Common myeloid progenitor, CD34-positive (primary cell): ENCODE results near the gene CYTH1.

ENCODE experiments used
- CTCF ChIA-PET: fragments of 350-600 bp; sonication (Branson Sonifier 250); formaldehyde crosslinking; loops from one replicate; lab custom pipeline; 2021; ENCODE audit warnings: antibody characterized with exemption; lab: Charles Lee
- POLR2A ChIA-PET: fragments of 350-600 bp; sonication (Branson Sonifier 250); formaldehyde crosslinking; loops from one replicate; lab custom pipeline; 2021; ENCODE audit warnings: antibody characterized with exemption; lab: Charles Lee
- DNase-seq, 3 donors: peaks; one replicate each; pipeline versions ENCODE4 v3.0.0 to v3.0.0-alpha.2; 2013
- H3K27ac ChIP-seq, 2 experiments: 1 replicate in 1 of 2; 2 replicates in 1 of 2; pipeline ENCODE4 v1.7.0; 2013; ENCODE audit warnings: inconsistent platforms in 2 of 2, low read length in 2 of 2, mild to moderate bottlenecking in 2 of 2, low read depth in 1 of 2, moderate library complexity in 1 of 2; ENCODE audit not compliant: severe bottlenecking in 2 of 2, insufficient read depth in 1 of 2, poor library complexity in 1 of 2
- H3K27me3 ChIP-seq, 5 experiments: replicated peaks in 2 of 5; 1 replicate in 3 of 5; 2 replicates in 2 of 5; pipeline versions ENCODE4 v1.6.1 to v1.7.0; 2013; ENCODE audit warnings: low read length in 4 of 5, mild to moderate bottlenecking in 2 of 5, moderate library complexity in 2 of 5, inconsistent platforms in 1 of 5; ENCODE audit not compliant: insufficient read depth in 5 of 5, control insufficient read depth in 4 of 5
- H3K36me3 ChIP-seq, 4 experiments: 1 replicate in 2 of 4; 2 replicates in 2 of 4; pipeline versions ENCODE4 v1.6.1 to v1.7.0; 2013; ENCODE audit warnings: low read length in 3 of 4, control low read depth in 1 of 4, mild to moderate bottlenecking in 1 of 4; ENCODE audit not compliant: control insufficient read depth in 4 of 4, insufficient read depth in 4 of 4
- H3K4me1 ChIP-seq, 4 experiments: 1 replicate in 3 of 4; 2 replicates in 1 of 4; pipeline versions ENCODE4 v1.6.1 to v1.7.1; 2013; ENCODE audit warnings: low read length in 3 of 4, mild to moderate bottlenecking in 3 of 4, control low read depth in 1 of 4, inconsistent platforms in 1 of 4, moderate library complexity in 1 of 4; ENCODE audit not compliant: control insufficient read depth in 4 of 4, insufficient read depth in 4 of 4; ENCODE audit errors: control extremely low read depth in 1 of 4
- H3K4me3 ChIP-seq, 7 experiments: 1 replicate in 4 of 7; 2 replicates in 3 of 7; pipeline versions ENCODE4 v1.5.1 to v1.7.0; 2013; ENCODE audit warnings: mild to moderate bottlenecking in 7 of 7, low read length in 6 of 7, moderate library complexity in 6 of 7, inconsistent platforms in 2 of 7, low read depth in 2 of 7, control low read depth in 1 of 7; ENCODE audit not compliant: insufficient read depth in 4 of 7, control insufficient read depth in 1 of 7; ENCODE audit errors: extremely low read depth in 1 of 7
- H3K9me3 ChIP-seq, 5 experiments: 1 replicate in 4 of 5; 2 replicates in 1 of 5; pipeline versions ENCODE4 v1.6.1 to v1.7.1; 2013; ENCODE audit warnings: low read length in 4 of 5, mild to moderate bottlenecking in 2 of 5, inconsistent platforms in 1 of 5, low read depth in 1 of 5, moderate library complexity in 1 of 5; ENCODE audit not compliant: control insufficient read depth in 4 of 5, insufficient read depth in 2 of 5; ENCODE audit errors: control extremely low read depth in 1 of 5
- WGBS: methylation state at CpG from one replicate; pipeline ENCODE4 v1.1.5; 2013; ENCODE audit not compliant: insufficient coverage; 5-methylcytosine and 5-hydroxymethylcytosine counted together

Gene CYTH1

GRCh38 chr17:78650093-78650715 is 131.9 kb downstream of the CYTH1 start:
- H3K4me3 ChIP-seq = no peak overlapping the region
- ChIA-PET CTCF (no interaction called here), POLR2A (no interaction called here)
- no peaks in the 10 kb centered on the region for H3K36me3 ChIP-seq
- H3K4me1 ChIP-seq = peaks cover 0 to 12% (median 9%) of the 10 kb centered on the region in 4 experiments
- peaks cover 0 to 9% (median 2%) of the 10 kb centered on the region in 5 experiments for H3K9me3 ChIP-seq
- no peak overlapping the region for H3K27ac ChIP-seq
- DNase-seq = no peak
- 100% methylated on average over 5 of the region's 11 CpGs for WGBS
- H3K27me3 ChIP-seq = no peaks in the 10 kb centered on the region

- Histone ChIP-seq H3K4me3 (no peak overlapping the region), H3K4me1 (peaks cover 0 to 16% (median 11%) of the 10 kb centered on the region in 4 experiments), H3K36me3 (no peaks in the 10 kb centered on the region), H3K27ac (no peak overlapping the region), H3K27me3 (no peaks in the 10 kb centered on the region), H3K9me3 (peaks cover 0 to 9% (median 2%) of the 10 kb centered on the region in 5 experiments)
- CTCF ChIA-PET = no interaction called here
- POLR2A ChIA-PET = no interaction called here
- WGBS = 93% methylated on average over 5 of the region's 5 CpGs
- no peak for DNase-seq
These were observed 133.8 kb downstream of the CYTH1 start for GRCh38 chr17:78648293-78648692.

GRCh38 chr17:78647032-78647431 is 135.0 kb downstream of the CYTH1 start:
- ChIA-PET CTCF (no interaction called here), POLR2A (no interaction called here)
- H3K4me1 ChIP-seq = peaks cover 0 to 16% (median 11%) of the 10 kb centered on the region in 4 experiments
- no peak overlapping the region for H3K4me3 ChIP-seq
- DNase-seq = no peak
- H3K36me3 ChIP-seq = no peaks in the 10 kb centered on the region
- H3K9me3 ChIP-seq = peaks cover 0 to 9% (median 2%) of the 10 kb centered on the region in 5 experiments
- 93% methylated on average over 6 of the region's 8 CpGs for WGBS
- H3K27ac ChIP-seq = no peak overlapping the region
- H3K27me3 ChIP-seq = no peaks in the 10 kb centered on the region

GRCh38 chr17:78645421-78646295 is 136.4 kb downstream of the CYTH1 start:
- WGBS = 82% methylated on average over 22 of the region's 30 CpGs
- Histone ChIP-seq H3K36me3 (no peaks in the 10 kb centered on the region), H3K9me3 (peaks cover 0 to 9% (median 2%) of the 10 kb centered on the region in 5 experiments), H3K4me3 (peak overlapping the region in 3 of 7 experiments; percentile 19 to 48 (median 33)), H3K27ac (no peak overlapping the region), H3K4me1 (peaks cover 0 to 16% (median 11%) of the 10 kb centered on the region in 4 experiments), H3K27me3 (no peaks in the 10 kb centered on the region)
- DNase-seq = peak; percentile 53 to 80 (median 75)
- ChIA-PET POLR2A (no interaction called here), CTCF (interaction anchor here (1.2 kb wide), 2 partner anchors 11 to 16 kb away, joined by 3 to 4 read pairs; no protein-coding TSS in a partner anchor)

GRCh38 chr17:78644931-78645351 is 137.1 kb downstream of the CYTH1 start:
- no peak overlapping the region for H3K4me3 ChIP-seq
- DNase-seq = no peak
- peaks cover 0 to 9% (median 2%) of the 10 kb centered on the region in 5 experiments for H3K9me3 ChIP-seq
- no peak overlapping the region for H3K27ac ChIP-seq
- no peaks in the 10 kb centered on the region for H3K36me3 ChIP-seq
- POLR2A ChIA-PET = no interaction called here
- peaks cover 0 to 16% (median 11%) of the 10 kb centered on the region in 4 experiments for H3K4me1 ChIP-seq
- CTCF ChIA-PET = interaction anchor here (1.0 to 1.2 kb wide), 3 partner anchors 8 to 16 kb away, joined by 3 to 4 read pairs (median 4); no protein-coding TSS in a partner anchor
- no peaks in the 10 kb centered on the region for H3K27me3 ChIP-seq
- 94% methylated on average over 12 of the region's 14 CpGs for WGBS

GRCh38 chr17:78644224-78644623 is 137.8 kb downstream of the CYTH1 start:
- 44% methylated on average over 5 of the region's 8 CpGs for WGBS
- ChIA-PET POLR2A (no interaction called here), CTCF (interaction anchor here (1.0 to 1.2 kb wide), 3 partner anchors 9 to 17 kb away, joined by 3 to 4 read pairs (median 4); no protein-coding TSS in a partner anchor)
- Histone ChIP-seq H3K27ac (no peak overlapping the region), H3K4me1 (peaks cover 0 to 16% (median 12%) of the 10 kb centered on the region in 4 experiments), H3K27me3 (no peaks in the 10 kb centered on the region), H3K9me3 (peaks cover 0 to 8% (median 2%) of the 10 kb centered on the region in 5 experiments), H3K36me3 (no peaks in the 10 kb centered on the region), H3K4me3 (no peak overlapping the region)
- DNase-seq = peak in 2 of 3 donors; percentile 40 to 58
